NCI-H2227 (cell line): Measurements from ENCODE around the gene BDNF.

Experiments used
- DNase-seq: peaks from one replicate; lab custom pipeline; 2025; ENCODE audit not compliant: unreplicated experiment; lab: John Stamatoyannopoulos, UW

Gene BDNF

GRCh38 chr11:27626938-27627586 lies 73.2 kb downstream of the BDNF start:
- DNase-seq, result no peak

- no peak for DNase-seq
These were observed 73.9 kb downstream of the BDNF start for GRCh38 chr11:27626269-27626937.

- DNase-seq, result no peak
These were observed 74.8 kb downstream of the BDNF start for GRCh38 chr11:27625347-27625912.

- no peak for DNase-seq
These were observed 76.2 kb downstream of the BDNF start for GRCh38 chr11:27623945-27624523.

GRCh38 chr11:27622541-27623300 lies 77.5 kb downstream of the BDNF start:
- no peak for DNase-seq

- DNase-seq, result no peak
These were observed 78.7 kb downstream of the BDNF start for GRCh38 chr11:27621405-27622161.

GRCh38 chr11:27619763-27620335 lies 80.4 kb downstream of the BDNF start:
- no peak for DNase-seq

GRCh38 chr11:27619039-27619574 lies 81.1 kb downstream of the BDNF start:
- no peak for DNase-seq

- no peak for DNase-seq
These were observed 81.9 kb downstream of the BDNF start for GRCh38 chr11:27618281-27618915.

GRCh38 chr11:27616711-27617110 lies 83.5 kb downstream of the BDNF start:
- no peak for DNase-seq

GRCh38 chr11:27615833-27616232 lies 84.4 kb downstream of the BDNF start:
- DNase-seq, result no peak

- no peak for DNase-seq
These were observed 86.2 kb downstream of the BDNF start for GRCh38 chr11:27614092-27614491.

- no peak for DNase-seq
These were observed 87.0 kb downstream of the BDNF start for GRCh38 chr11:27612932-27613880.

GRCh38 chr11:27611947-27612455 lies 88.3 kb downstream of the BDNF start:
- DNase-seq, result no peak

GRCh38 chr11:27611390-27611789 lies 88.9 kb downstream of the BDNF start:
- no peak for DNase-seq

- no peak for DNase-seq
These were observed 89.3 kb downstream of the BDNF start for GRCh38 chr11:27610946-27611345.

- no peak for DNase-seq
These were observed 90.0 kb downstream of the BDNF start for GRCh38 chr11:27610280-27610679.

GRCh38 chr11:27608951-27609350 lies 91.3 kb downstream of the BDNF start:
- DNase-seq, result no peak
